Mesothelial cell of epicardium (in vitro differentiated cells): Measurements from ENCODE around the gene CTXND1. TPM values are rescaled to one million over a fixed set of nuclear protein-coding genes. Genes with fewer than 3 reads are reported as not detected.
A peak's percentile ranks its signal among the peaks of the same experiment; 100 is the strongest.

Source experiments
- DNase-seq, 2 experiments: peaks; one replicate each; pipeline ENCODE4 v3.0.0; 2021; ENCODE audit warnings: low spot score in 2 of 2; ENCODE audit not compliant: unreplicated experiment in 2 of 2
- H3K27ac Mint-ChIP-seq: 2 replicates; pipeline ENCODE4 v1.8.0; 2021; ENCODE audit warnings: mixed read lengths
- H3K27me3 Mint-ChIP-seq: 2 replicates; pipeline ENCODE4 v1.8.0; 2021; ENCODE audit warnings: low read depth, mixed read lengths
- H3K36me3 Mint-ChIP-seq: 2 replicates; pipeline ENCODE4 v1.8.0; 2021; ENCODE audit warnings: mixed read lengths
- H3K4me1 Mint-ChIP-seq: 2 replicates; pipeline ENCODE4 v1.8.0; 2021; ENCODE audit warnings: mixed read lengths
- H3K4me3 Mint-ChIP-seq: 2 replicates; pipeline ENCODE4 v1.8.0; 2021; ENCODE audit warnings: mild to moderate bottlenecking, moderate library complexity, mixed read lengths
- H3K9me3 Mint-ChIP-seq: 2 replicates; pipeline ENCODE4 v1.8.0; 2021; ENCODE audit warnings: mixed read lengths
- total RNA-seq: library from RNA; stranded (reverse); gene quantifications from 3 replicates; pipeline ENCODE4 v1.2.1, GENCODE V29; 2021
- TF ChIP-seq, protein P1 (sequence below): fragments of 200-600 bp; sonication (generic); IDR thresholded peaks from one replicate; pipeline ENCODE4 v1.5.0; 2021; ENCODE audit warnings: antibody characterized with exemption; ENCODE audit not compliant: unreplicated experiment

CTXND1 gene
- total RNA-seq, 1 donor from 2014 or later = not detected

DNA sequence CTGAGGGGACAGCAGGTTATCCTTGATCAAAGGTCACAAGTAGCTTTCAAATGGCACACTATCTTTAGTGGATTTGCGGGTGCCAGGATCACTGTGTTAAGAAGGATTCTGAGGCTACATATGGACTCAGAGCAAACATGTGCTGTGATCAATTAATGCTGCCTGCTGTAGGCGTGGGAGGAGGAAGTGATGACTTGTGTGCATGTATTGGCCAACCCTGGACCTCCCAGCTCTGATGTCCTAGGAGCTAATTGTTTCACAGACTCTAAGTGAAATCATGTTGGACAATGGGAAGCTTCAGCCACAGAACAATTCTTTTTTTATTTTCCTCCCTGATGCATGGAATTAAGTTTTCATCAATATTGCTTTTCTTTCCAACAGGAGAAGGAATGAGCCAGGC is 74.9 kb downstream of the CTXND1 start:
- Mint-ChIP-seq H3K4me3 (no peak overlapping the region), H3K27ac (no peak overlapping the region), H3K4me1 (no peaks in the 10 kb centered on the region), H3K36me3 (peaks cover 35% of the 10 kb centered on the region), H3K27me3 (no peaks in the 10 kb centered on the region), H3K9me3 (no peaks in the 10 kb centered on the region)
- TF ChIP-seq, protein P1, sequence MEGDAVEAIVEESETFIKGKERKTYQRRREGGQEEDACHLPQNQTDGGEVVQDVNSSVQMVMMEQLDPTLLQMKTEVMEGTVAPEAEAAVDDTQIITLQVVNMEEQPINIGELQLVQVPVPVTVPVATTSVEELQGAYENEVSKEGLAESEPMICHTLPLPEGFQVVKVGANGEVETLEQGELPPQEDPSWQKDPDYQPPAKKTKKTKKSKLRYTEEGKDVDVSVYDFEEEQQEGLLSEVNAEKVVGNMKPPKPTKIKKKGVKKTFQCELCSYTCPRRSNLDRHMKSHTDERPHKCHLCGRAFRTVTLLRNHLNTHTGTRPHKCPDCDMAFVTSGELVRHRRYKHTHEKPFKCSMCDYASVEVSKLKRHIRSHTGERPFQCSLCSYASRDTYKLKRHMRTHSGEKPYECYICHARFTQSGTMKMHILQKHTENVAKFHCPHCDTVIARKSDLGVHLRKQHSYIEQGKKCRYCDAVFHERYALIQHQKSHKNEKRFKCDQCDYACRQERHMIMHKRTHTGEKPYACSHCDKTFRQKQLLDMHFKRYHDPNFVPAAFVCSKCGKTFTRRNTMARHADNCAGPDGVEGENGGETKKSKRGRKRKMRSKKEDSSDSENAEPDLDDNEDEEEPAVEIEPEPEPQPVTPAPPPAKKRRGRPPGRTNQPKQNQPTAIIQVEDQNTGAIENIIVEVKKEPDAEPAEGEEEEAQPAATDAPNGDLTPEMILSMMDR = no peak
- DNase-seq = no peak

DNA sequence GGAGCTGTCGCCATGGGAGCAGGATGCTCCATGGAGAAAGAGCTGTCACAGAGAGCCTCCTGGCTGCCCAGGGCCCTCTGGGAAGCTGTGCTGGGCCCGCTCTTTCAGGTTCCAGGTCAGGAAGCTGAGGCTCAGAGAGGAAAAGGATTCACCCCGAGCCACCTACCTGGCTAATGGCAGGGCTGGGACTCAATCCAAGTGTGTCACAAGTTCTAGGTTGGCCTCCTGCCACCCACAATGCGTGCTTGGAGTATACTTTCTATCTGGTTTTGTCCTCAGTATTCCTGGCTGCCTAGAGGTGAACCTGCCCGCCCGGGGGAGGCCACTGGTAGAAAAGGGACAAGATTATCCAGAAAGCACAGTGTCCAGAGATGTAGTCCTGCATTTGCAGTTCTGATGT is 75.6 kb downstream of the CTXND1 start:
- no peaks in the 10 kb centered on the region for H3K9me3 Mint-ChIP-seq
- H3K27ac Mint-ChIP-seq = no peak overlapping the region
- no peaks in the 10 kb centered on the region for H3K27me3 Mint-ChIP-seq
- DNase-seq = no peak
- TF ChIP-seq, protein P1 = no peak
- H3K4me3 Mint-ChIP-seq = no peak overlapping the region
- H3K4me1 Mint-ChIP-seq = no peaks in the 10 kb centered on the region
- peaks cover 33% of the 10 kb centered on the region for H3K36me3 Mint-ChIP-seq

DNA sequence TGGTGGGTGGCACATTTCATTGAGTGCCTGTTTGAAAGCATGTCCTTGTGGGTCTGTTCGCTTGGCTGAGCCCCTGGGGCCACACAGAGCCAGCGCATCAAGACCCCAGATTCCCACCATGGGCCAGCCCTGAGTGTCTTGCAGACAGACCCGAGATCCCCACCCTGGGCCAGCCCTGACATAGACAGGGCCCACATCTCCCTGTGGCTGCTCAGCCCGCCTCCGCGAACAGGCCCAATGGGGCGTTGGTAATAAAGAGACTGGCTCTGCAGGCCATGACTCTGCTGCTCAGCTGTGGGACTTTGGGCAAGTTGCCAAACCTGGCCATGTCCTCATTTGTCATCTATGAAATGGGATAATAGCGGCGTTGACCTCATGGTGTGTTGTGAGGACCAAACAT is 76.6 kb downstream of the CTXND1 start:
- Mint-ChIP-seq H3K4me1 (no peaks in the 10 kb centered on the region), H3K4me3 (no peak overlapping the region), H3K36me3 (peaks cover 35% of the 10 kb centered on the region), H3K27ac (no peak overlapping the region), H3K9me3 (no peaks in the 10 kb centered on the region), H3K27me3 (no peaks in the 10 kb centered on the region)
- TF ChIP-seq, protein P1 = no peak
- DNase-seq = no peak

DNA sequence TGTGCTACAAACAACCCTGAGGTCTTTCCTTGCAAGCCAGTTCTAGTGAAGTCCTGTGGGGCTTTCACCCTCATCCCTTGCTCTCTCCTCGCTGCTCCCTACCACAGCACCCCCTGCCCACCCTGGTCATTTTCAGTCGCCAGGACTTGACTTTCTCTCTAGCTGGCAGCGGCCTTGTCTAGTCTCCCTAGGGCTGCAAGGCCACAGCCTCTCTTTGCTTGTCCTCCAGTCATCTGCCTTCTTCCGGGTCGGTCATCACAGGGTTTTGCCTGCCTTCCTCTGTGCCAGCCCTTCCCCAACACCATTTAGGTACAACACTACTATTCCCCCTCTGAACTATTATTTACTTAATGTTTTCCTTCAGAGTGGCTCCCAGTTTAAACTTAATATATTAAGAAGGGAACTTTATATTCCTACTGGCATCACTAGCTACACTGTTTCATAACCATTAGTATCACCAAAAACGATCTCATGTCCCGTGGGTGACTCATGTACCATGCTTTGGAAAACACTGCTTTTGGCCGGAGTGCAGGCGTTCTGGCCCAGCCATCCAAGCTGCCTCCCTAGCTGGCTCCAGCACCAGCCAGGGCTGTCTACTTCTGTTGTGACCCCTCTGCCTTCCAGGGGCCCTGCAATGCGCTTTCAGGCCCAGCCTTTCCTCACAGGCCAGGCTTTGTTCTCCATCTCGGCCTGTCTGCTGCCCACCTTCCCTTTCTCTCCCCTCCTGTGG is 77.8 kb downstream of the CTXND1 start:
- no peaks in the 10 kb centered on the region for H3K4me1 Mint-ChIP-seq
- no peak for DNase-seq
- no peaks in the 10 kb centered on the region for H3K27me3 Mint-ChIP-seq
- H3K36me3 Mint-ChIP-seq = peaks cover 36% of the 10 kb centered on the region
- H3K27ac Mint-ChIP-seq = no peak overlapping the region
- no peak overlapping the region for H3K4me3 Mint-ChIP-seq
- no peaks in the 10 kb centered on the region for H3K9me3 Mint-ChIP-seq
- TF ChIP-seq, protein P1 = no peak

DNA sequence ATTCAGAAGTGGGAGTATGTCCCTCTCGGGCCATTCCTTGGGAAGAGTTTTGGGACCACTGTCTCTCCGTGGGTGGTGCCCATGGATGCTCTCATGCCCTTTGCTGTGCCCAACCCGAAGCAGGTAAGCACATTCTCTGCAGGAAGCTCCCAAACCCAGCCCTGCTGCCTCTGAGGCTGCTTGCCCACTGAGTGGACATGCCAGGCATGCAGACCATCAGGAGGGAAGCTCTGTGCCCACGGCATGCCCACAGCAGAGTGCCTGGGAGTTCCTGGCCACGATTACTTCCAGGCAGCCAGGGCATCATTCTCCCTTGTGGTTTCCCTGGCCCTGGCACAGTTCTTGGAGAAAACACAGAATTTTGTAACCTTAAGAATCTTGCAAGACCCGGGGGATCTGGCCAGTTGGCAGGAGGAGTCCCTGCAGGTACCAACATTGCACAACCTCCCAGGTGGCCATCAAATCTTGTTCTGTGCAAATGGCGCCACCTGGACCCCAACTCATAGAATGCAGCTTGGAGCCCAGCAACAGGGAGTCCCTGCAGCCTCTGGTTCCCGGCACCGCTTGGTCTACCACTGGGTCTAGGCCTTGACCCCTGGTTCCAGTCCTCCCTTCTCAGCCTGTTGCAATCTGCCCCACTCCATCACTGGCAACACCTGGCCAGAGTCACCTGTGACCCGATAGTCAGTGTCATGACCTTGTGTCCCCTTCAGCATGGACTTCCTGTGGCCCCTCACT is 78.8 kb downstream of the CTXND1 start:
- Mint-ChIP-seq H3K27ac (no peak overlapping the region), H3K9me3 (no peaks in the 10 kb centered on the region), H3K4me1 (no peaks in the 10 kb centered on the region), H3K4me3 (no peak overlapping the region), H3K36me3 (peaks cover 40% of the 10 kb centered on the region), H3K27me3 (no peaks in the 10 kb centered on the region)
- peak in 1 of 2 experiments; percentile 75 for DNase-seq
- TF ChIP-seq, protein P1 = peak; percentile 59
